Medulla oblongata (tissue), 1 donor: Measurements from ENCODE around the gene ROBO1.
A peak's percentile ranks its signal among the peaks of the same experiment; 100 is the strongest.
"Not testable (repeated sequence)": the region's sequence is repeated elsewhere in the genome, so short reads cannot be mapped to it uniquely, and the experiment has no call there.

Experiments used
- DNase-seq: peaks from one replicate; pipeline ENCODE4 v3.0.0-alpha.2; 2015; ENCODE audit errors: extremely low spot score

ROBO1 gene

GRCh38 chr3:79378064-79378463, 389.7 kb downstream of the ROBO1 start:
- no peak for DNase-seq

GRCh38 chr3:79369306-79369705, 398.5 kb downstream of the ROBO1 start:
- no peak for DNase-seq

GRCh38 chr3:79368403-79368802, 399.4 kb downstream of the ROBO1 start:
- no peak for DNase-seq

GRCh38 chr3:79367803-79368202, 400.0 kb downstream of the ROBO1 start:
- DNase-seq: no peak

- DNase-seq: no peak
Measured at GRCh38 chr3:79367066-79367465, 400.7 kb downstream of the ROBO1 start.

GRCh38 chr3:79366414-79366813, 401.4 kb downstream of the ROBO1 start:
- DNase-seq: no peak

- DNase-seq: no peak
Measured at GRCh38 chr3:79364784-79365183, 403.0 kb downstream of the ROBO1 start.

GRCh38 chr3:79362571-79363270, 405.1 kb downstream of the ROBO1 start:
- no peak for DNase-seq

GRCh38 chr3:79361748-79362378, 405.9 kb downstream of the ROBO1 start:
- DNase-seq: peak; percentile 48

- no peak for DNase-seq
Measured at GRCh38 chr3:79358327-79358726, 409.5 kb downstream of the ROBO1 start.

GRCh38 chr3:79354179-79354688, 413.6 kb downstream of the ROBO1 start:
- DNase-seq: no peak

GRCh38 chr3:79351699-79352098, 416.1 kb downstream of the ROBO1 start:
- no peak for DNase-seq

- no peak for DNase-seq
Measured at GRCh38 chr3:79344876-79345871, 422.6 kb downstream of the ROBO1 start.

- no peak for DNase-seq
Measured at GRCh38 chr3:79341961-79342360, 425.8 kb downstream of the ROBO1 start.

GRCh38 chr3:79339846-79340245, 428.0 kb downstream of the ROBO1 start:
- DNase-seq: no peak

GRCh38 chr3:79337798-79338197, 430.0 kb downstream of the ROBO1 start:
- no peak for DNase-seq

- no peak for DNase-seq
Measured at GRCh38 chr3:79329154-79329553, 438.6 kb downstream of the ROBO1 start.

- DNase-seq: no peak
Measured at GRCh38 chr3:79326642-79327041, 441.2 kb downstream of the ROBO1 start.

- not testable (repeated sequence) for DNase-seq
Measured at GRCh38 chr3:79325833-79326383, 441.9 kb downstream of the ROBO1 start.

- no peak for DNase-seq
Measured at GRCh38 chr3:79317551-79318518, 450.0 kb downstream of the ROBO1 start.

GRCh38 chr3:79314962-79315361, 452.8 kb downstream of the ROBO1 start:
- no peak for DNase-seq
